ENCODE results near the gene IBA57.

The IBA57 gene

GRCh38 chr1:228145463-228146416 is 19.9 kb upstream of the IBA57 start:
- DNase-seq = no peak

GRCh38 chr1:228146417-228147150 is 19.0 kb upstream of the IBA57 start:
- DNase-seq = no peak

- DNase-seq = no peak
These were observed 18.4 kb upstream of the IBA57 start for GRCh38 chr1:228147151-228147693.

GRCh38 chr1:228147768-228148167 is 17.8 kb upstream of the IBA57 start:
- DNase-seq = no peak

DNA sequence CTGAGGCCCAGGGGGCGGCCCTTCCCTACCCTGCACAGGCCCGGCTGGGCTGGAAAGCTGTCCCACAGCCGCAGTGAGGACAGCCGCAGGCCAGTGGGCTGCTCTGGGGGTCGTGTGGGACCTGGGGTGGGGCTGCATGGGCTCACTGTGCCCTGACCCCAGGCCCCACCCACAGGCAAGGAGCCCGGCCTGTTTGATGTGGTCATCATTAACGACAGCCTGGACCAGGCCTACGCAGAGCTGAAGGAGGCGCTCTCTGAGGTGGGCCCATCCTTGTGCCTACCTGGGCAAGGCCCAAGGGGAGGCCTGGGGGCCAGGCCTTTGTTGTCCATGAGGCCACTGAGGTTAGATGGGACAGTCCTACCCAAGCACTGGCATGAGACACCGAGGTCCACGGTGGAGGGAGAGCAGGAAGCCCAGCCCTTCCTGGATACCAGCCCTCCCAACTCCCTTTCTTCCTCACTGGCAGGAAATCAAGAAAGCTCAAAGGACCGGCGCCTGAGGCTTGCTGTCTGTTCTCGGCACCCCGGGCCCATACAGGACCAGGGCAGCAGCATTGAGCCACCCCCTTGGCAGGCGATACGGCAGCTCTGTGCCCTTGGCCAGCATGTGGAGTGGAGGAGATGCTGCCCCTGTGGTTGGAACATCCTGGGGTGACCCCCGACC is 17.3 kb upstream of the IBA57 start:
- DNase-seq = no peak

DNA sequence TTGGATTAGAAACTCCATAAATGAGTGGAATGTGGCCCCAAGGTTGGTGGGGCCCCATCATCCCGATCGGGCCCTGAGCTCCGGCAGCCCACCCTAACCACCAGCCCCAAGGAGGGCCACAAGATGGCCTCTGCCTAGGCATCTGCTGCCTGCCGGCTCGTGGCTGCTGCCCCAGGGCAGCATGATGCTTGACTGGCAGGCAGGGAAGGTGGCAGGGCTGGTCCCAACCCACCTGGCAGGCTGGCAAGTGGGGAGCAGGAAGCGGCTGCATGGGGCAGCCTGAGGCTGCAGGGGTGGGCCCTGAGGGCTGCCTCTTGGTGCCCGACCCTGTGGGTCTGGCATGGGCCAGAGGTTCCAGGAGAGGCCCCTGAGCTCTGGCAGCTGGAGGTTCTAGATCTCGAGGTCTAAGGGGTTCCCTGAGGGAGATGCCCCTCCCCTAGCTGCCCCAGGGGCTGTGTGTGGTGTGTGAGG is 16.6 kb upstream of the IBA57 start:
- DNase-seq = no peak

DNA sequence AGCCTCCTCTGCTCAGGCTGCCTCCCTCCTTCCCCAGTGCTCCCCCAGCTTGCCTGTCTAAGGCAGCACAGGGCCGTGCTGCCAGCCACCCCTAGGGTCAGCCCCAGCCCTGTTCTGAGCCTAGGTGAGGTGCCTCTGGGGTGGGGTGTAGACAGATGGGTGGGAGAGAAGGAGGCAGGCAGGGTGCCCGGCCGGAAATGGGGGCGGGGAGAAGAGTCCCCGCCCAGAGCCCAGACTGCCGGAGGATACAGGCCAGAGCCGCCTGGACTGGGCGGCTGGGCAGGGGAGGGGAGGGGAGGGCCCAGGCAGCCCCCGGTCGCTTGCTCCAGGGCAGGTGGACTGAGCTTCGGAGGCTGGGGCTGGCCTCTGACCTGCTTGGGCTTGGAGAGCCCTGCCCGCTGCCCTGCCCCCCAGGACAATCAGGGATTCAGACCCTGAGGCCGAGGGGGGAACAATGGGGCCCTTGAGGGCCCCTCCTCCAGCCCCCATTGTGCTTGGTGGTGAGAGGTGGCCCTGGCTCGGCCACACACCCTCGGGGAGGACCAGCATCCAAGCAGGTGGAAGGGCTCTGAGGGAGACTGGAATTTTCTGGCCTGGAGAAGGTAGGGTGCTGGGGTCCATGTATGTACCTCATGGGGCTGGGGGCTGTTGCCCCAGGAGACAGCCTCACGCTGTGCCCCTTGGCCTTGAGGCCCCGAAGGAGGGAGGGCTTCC is 16.0 kb upstream of the IBA57 start, which contains the start of gene GJC2:
GJC2 (plus strand) TSS at position 525 of the 714 bp plus-strand sequence. CDS start 7,829 bp downstream, outside the sequence.
- no peak for DNase-seq

DNA sequence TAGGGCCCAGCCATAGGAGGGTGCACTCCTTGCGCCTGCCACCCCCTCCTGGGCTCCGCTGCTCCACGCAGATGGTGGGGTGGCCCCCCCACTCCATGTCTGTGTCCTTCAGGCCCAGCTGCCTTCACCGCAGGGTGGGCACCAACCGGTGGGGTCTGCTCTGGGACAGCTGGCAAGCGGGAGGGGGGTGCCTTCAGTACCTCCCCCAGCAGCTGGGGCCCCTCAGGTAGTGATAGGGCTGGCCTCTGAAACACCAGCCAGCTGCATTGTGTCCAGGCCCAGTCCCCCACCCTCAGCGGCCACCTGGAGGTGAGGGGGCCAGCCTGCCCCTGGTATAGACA is 15.5 kb upstream of the IBA57 start:
- no peak for DNase-seq

- DNase-seq = no peak
These were observed 15.0 kb upstream of the IBA57 start for GRCh38 chr1:228150461-228151179.

- DNase-seq = no peak
These were observed 14.3 kb upstream of the IBA57 start for GRCh38 chr1:228151180-228151925.

GRCh38 chr1:228152097-228152917 is 13.3 kb upstream of the IBA57 start:
- DNase-seq = no peak

DNA sequence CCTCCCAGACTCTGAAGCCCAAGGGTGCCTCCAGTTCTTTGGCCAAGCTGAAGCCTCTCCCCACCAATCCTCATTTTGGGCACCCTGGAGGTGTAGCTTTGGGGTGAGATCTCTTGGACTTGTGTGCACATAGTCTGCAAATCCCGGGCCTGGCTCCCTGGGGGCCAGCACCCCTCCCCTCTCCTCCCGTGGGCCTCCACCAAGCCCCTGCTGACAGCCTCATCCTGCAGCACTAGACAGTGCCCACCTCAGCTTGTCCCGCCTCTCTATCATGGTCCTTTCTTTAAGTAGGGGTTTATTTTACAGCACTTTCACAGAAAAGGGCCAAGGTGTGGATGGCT is 12.7 kb upstream of the IBA57 start:
- DNase-seq = no peak

DNA sequence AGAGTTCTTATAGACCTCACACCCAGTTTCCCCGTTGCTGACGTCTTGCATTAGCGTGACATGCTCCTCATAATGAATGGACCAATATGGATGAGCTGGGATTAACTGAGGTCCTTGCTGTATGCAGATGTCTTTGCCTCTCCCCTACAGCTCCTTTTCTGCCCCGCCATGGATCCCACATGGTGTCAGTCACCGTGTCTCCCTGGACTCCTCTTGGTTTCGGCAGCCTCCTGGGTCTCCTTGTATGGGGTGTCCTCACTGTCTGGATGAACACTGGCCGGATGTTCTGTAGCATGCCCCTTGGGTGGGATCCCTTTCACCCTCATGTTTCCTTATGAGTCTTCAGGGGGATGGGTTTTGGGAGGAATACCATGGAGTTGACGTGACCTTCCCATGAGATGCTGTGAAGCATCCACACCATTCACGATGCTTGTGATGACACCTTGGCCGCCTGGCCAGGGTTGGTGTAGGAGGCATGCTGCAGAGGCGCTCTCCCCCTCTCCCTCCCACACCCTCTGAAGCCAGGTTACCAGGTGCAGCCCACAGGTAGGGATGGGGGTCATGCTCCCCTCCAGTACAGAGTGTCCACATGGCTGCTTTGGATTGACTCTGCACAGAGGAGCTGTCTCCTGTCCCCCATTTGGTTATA is 11.5 kb upstream of the IBA57 start:
- no peak for DNase-seq

DNA sequence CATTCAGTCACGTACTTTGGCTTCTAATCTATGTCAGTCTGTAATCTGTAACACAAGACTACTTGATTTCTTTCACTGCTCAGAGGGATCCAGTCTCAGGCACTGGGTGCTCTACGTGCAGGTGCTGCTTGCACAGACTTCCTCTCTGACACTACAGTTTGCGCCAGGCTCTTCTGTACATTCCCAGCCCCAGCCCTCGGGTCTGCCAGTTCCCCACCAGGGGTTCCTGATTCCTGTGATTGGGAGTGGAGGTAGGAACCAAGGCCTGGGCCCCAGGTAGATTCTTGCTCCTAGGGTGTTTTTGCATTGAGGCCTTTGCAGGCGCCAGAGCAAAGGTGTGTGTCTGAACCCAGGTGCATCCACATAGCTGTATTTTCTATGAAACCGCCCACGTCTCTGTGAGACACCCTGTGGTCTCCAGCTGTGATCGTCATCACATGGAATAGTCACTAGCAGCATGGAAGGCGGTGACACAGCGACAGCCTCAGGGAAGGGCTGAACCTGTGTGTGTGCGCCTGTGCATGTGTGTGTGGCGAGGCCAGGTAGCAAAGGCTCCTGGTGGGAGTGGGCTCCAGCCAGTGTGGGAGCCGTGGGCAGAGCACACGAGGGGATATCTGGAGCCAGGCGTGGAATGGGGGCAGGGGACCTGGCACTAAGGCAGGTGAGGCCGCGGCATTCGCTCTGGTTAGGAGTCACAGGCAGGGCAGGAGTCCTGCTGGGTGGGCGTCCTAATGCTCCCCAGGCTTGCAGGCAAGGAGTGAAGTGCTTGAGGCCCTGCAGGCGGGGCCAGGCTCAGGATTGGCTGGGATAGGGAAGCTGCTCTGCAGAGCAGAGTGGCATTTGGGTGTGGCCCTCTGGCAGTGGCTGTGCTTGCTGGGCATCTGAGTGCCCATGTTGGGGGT is 10.7 kb upstream of the IBA57 start:
- no peak for DNase-seq

DNA sequence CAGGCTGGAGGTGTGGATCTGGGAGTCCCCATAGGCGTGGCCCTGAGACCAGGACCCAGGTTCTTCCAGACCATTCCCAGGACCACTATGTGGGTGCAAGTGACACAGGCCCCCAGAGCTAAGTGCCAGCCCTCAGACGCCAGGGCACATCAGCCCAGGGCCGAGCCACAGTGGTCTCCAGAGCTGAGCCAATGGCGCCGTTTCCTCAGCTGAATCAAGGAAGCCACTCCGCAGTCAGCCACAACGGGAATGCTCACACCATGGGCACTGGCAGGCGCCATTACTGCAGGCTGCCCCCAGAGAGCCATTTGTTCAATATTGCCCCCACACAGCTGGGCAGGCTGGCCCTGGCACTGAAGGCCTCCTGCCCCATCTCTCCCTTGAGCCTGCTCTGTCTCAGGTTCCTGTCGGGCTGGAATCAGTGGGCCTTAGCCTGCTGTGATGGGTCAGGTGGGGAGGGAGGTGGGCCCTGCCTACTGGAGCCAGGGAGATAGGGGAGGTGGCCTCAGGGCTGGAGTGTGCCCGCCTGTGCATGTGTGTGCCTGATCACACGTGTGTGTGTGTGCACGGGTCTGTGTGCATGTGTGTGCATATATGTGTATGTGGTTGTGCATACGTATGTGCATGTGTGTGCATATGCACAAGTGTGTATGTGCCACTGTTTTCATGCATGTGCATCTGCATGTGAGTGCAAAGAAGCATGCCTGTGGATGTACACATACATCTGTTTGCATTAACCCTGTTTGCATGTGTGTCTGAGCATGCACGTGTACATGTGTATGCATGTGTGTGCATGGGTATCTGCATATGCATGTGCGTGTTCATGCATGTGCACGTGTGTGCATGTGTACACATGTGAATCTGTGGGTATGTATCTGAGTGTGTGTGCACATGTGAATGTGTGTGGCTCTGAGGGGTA is 9.7 kb upstream of the IBA57 start:
- no peak for DNase-seq

GRCh38 chr1:228156515-228156881 is 9.1 kb upstream of the IBA57 start:
- DNase-seq = no peak

DNA sequence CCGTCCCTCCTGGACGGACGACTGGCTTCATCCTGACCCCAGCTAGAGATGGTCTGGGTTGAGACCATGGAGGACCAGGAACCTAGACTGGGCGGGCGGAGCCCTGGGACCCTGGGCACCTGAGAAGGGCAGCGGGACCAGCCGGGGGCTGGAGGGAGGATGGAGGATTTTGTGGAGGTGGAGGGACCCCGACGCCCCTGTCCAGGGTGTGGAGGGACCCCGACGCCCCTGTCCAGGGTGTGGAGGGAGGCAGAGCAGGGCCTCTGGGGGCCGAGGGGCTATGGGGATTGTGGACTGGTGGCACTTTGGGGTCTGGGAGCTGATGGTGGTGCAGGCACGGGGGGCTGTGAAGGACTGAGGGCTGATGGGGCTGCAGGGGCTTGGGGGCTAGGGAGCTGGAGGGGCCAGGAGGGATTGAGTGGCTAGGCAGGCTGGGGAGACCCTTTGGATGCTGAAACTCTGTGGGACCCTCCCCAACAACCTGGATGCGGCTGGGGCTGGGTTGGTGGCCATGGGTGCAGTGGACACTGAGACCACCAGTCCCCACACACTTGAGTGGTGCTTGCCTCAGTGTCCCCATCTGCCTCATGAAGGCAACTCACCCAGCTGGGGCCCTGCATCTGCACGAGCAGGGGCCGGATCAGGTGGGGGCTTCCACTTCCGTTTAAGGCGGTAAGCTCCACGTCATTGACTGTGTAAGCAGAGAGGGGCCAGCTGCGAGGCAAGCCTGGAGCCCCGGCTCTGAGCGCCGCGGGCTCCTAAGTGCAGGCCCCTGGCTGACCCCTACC is 8.5 kb upstream of the IBA57 start:
- DNase-seq = no peak
